ENCODE measurements around the gene RPL32.
"Not testable (repeated sequence)": the region's sequence is repeated elsewhere in the genome, so short reads cannot be mapped to it uniquely, and the experiment has no call there.

RPL32 gene

GRCh38 chr3:12866836-12867235 lies 25.5 kb upstream of the RPL32 start:
- no peak for DNase-seq

GRCh38 chr3:12865271-12865670 lies 23.9 kb upstream of the RPL32 start:
- DNase-seq, result no peak

GRCh38 chr3:12862387-12862786 lies 21.0 kb upstream of the RPL32 start:
- DNase-seq, result no peak

DNA sequence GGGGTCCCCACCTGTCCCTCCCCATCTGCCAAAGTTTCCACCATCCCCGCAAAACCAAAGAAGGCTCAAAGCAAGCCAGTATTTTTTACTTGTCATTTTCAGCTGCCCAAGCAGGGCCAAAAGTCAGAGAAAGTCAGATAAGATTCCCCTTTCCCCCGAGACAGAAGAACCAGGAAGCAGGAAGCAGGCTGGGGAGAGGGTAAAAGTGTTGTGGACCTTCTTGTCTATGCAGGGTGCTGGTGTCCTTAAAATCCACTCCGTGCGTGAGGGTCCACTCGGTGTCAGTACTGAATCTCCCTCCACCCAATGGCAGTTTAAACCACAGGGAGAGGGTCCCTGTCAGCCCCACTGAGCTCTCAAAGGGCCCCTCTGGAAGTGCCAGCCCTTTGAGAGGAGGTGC lies 20.2 kb upstream of the RPL32 start:
- DNase-seq, result no peak

DNA sequence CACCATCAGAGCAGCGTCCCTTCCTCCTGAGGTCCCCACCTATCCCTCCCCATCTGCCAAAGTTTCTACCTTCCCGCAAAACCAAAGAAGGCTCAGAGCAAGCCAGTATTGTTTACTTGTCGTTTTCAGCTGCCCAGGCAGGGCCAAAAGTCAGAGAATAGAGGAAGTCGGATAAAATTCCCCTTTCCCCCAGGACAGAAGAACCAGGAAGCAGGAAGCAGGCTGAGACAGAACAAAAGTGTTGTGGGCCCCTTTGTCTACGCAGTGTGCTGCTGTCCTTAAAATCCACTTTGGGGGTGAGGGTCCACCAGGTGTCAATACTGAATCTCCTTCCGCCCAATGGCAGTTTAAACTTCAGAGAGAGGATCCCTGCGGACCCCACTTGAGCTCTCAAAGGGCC lies 18.5 kb upstream of the RPL32 start:
- DNase-seq, result no peak

- DNase-seq, result no peak
Measured at GRCh38 chr3:12856626-12857025, 15.3 kb upstream of the RPL32 start.

DNA sequence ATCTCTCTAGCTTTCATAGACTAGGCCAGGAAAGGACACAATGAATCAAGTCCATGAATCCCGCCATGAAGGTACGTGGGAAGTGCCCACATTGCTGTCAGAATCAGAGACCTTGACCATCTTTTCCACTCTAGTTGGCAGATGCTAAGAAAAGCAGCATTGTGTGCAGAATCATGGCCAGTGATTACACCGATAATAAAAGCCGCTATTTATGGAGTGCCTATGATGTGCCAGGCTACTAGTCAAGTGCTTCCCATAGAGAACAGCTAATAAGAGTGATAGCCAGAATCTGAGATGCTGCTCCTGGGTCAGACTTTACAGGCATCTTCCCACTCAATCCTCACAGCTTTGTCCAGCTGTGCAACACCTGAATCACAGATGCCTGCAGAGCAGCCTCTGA lies 13.2 kb upstream of the RPL32 start:
- no peak for DNase-seq

GRCh38 chr3:12853847-12854246 lies 12.5 kb upstream of the RPL32 start:
- not testable (repeated sequence) for DNase-seq

GRCh38 chr3:12852201-12852600 lies 10.8 kb upstream of the RPL32 start:
- no peak for DNase-seq

- DNase-seq, result no peak
Measured at GRCh38 chr3:12845811-12846210, 4.4 kb upstream of the RPL32 start.

DNA sequence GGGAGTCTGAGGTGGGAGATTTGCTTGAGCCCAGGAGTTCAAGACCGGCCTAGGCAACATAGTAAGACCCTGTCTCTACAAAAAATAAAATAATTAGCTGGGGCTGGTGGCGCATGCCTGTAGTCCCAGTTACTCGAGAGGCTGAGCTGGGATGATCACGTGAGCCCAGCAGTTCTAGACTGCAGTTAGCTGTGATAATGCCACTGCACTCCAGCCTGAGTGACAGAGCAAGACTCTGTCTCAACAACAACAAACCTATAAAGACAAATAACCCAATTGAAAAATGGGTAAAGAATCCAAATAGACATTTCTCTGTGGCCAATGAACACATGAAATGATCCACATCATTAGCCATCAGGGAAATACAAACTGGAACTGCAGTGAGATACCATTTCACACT lies 1.1 kb upstream of the RPL32 start:
- DNase-seq, result no peak

- DNase-seq, result no peak
Measured at GRCh38 chr3:12841970-12842328, 584 bp upstream of the RPL32 start.

DNA sequence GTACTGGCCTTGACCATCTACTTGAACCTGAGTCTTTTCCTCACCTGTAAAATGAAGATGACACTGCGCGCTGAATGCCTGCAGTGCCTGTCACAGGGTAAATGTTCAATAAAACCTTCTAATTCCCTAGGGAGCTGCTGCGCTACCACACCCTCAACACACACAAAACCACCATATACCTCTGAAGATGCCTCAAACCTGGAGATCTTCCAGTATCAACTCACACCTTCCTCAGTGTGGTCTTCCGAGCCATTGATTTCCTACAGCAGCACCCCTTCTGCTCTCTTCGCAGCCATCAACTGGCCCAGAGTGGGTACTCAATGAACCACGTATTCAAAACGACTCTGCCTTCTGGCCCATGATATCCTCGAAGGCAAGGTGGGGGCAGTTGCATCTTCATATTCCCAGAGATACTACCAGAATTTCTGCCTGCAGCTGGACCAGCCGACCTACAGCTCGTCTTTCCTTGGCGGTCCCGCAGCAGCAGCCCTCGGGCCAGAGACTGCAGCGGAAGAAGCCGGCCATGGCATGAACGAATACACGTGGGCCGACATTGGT lies 695 bp downstream of the RPL32 start:
- no peak for DNase-seq

DNA sequence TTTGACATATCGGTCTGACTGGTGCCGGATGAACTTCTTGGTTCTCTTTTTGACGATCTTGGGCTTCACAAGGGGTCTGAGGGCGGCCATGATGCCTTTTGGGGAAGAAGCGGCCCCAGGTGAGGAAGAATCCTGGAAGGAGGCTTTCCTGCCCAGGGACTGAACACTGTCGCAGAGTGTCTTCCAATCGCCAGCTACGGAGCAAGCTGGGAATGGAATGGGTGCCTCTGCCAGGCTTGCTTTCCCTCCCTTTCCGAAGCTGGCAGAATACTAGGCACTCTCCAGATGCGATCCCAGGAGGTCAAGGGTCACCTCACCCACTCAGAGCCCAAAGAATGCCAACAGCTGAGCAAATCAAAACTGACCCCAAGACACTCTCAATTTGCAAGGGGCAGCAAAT lies 1.2 kb downstream of the RPL32 start:
- not testable (repeated sequence) for DNase-seq

DNA sequence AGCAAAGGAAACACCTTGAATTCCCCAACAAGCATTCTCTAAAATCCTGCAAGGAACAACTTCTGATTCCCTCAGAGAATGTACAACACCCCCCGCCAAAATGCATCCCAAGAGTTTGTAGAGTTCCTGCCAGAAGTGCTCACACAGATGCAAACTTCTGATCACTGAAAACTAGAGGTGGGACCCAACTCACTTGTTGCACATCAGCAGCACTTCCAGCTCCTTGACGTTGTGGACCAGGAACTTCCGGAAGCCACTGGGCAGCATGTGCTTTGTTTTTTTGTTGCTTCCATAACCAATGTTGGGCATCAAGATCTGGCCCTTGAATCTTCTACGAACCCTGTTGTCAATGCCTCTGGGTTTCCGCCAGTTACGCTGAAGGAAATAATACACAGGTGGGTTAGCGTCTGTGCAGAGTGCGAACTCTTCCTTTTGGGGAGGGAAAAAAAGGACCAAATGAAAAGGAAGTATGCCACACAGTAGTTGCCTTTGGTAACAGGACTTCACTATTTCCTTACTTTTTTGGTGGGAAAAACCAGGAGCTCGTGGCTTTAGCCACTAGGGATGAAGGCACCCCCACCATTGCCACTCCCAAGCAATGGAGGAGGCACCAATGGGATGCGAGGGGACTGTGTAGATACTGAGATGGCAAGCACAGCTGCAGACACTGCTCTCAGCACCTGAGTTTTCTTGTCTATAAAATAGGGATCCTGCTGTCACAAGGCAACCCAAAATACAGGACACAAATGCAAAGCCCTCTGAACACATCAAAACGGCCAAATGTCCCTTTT lies 2.0 kb downstream of the RPL32 start:
- DNase-seq, result no peak

DNA sequence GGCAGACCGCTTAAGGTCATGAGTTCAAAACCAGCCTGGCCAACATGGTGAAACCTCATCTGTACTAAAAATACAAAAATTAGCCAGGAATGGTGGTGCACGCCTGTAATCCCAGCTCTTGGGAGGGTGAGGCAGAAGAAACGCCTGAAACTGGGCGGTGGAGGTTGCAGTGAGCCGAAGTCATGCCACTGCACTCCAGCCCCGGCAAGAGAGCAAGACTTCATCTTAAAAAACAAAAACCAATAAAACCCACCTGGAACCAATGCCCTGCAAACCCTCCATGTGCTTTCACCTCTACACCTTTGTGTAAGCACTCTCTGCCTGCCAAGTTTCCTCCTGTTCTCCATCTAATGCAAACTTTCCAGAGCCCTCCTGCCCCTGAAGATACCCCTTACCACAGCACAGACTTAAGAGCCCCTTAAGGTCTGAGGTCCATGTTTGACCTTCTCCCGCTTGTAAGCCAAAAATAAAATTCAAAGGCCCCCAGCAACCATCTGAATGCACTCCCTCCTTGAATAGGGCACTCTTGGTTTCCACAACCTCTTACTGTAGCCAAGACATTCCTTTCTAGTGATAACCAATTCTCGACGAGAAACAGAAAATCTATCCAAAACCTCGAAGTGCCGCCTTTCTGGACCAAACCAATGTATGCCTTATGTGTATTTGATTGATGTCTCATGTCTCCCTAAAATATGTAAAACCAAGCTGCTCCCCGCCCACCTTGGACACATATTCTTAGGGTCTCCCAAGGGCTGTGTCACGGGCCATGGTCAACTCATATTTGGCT lies 3.0 kb downstream of the RPL32 start:
- DNase-seq, result no peak

GRCh38 chr3:12837295-12837986 lies 3.9 kb downstream of the RPL32 start:
- no peak for DNase-seq

GRCh38 chr3:12835052-12835665 lies 6.2 kb downstream of the RPL32 start:
- no peak for DNase-seq

DNA sequence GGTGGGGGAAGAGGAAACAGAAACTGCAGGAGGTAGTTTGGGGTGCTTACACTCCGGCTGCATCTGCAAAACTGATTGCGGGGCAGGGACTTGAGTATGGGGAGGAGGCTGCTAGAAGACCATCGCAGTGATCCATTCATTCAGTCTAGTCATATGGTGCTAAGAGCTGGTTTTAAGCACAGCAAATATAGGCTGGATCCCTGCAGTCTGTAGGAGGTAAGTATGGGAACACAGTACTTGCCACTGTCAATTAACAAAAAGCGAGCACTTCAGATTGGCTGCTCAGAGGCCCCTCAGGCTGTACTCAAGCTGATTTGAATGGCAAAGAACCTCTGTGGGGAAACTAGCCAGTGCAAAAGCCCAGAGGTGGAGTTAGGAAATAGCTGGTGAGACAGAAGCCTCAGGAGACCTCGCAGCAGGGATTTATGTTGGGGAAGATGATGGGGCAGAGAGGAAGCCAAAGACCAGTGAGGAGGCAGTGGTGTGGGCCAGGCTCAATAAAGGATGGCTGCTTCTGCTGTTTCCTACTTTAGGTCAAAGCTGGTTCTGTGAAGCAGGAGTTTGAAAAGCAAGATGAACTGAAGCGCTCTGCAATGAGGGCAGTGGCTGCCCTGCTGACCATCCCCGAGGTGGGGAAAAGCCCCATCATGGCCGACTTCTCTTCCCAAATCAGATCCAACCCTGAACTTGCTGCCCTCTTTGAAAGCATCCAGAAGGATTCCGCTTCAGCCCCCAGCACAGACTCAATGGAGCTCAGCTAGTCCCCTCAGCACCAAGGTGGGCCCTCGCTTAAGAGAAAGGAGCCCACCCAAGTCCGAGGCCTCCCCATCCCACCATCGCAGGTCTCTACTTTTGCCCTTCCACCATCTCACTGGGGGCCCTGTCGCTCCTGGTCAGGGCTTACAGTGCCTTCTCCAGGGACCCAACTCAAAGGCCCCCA lies 7.9 kb downstream of the RPL32 start:
- DNase-seq, result peak; percentile 40

- DNase-seq, result no peak
Measured at GRCh38 chr3:12832350-12833221, 8.8 kb downstream of the RPL32 start.
